ENCODE data around the gene DOCK7.
"Not testable (repeated sequence)": the region's sequence is repeated elsewhere in the genome, so short reads cannot be mapped to it uniquely, and the experiment has no call there.

The DOCK7 gene

DNA sequence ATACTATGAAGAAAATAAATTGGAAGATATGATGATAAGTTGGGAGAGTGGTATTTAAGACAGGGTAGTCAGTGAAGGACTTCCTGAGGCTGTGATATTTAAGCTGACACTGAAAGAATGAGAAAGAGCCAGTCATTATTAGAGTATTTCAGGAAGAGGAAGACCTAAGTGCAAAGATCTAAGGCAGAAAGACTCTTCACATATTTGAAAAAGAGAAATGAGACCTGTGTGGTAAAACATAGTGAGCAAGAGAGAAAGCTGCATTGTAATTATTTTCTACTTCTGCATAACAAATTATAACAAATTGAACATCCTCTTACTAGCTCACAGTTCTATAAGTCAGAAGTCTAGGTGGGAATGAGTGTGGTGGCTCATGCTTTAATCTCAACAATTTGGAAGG lies 34.6 kb upstream of the DOCK7 start:
- H3K9ac ChIP-seq (ENCODE audit: low read length in 2 of 2) = no peak overlapping the region
- no peaks in the 10 kb centered on the region for H3K4me1 ChIP-seq (ENCODE audit: control insufficient read depth, insufficient read depth, low read length)
- H3K27me3 ChIP-seq (ENCODE audit: control insufficient read depth in 1 of 2, insufficient read depth in 2 of 2, low read length in 2 of 2) = no peaks in the 10 kb centered on the region
- no peak overlapping the region for H3K27ac ChIP-seq (ENCODE audit: low read length)
- no peaks in the 10 kb centered on the region for H3K9me3 ChIP-seq (ENCODE audit: control insufficient read depth in 2 of 2, low read length in 2 of 2)
- H3K4me3 ChIP-seq (ENCODE audit: low read length in 2 of 2) = no peak overlapping the region
- no peaks in the 10 kb centered on the region for H3K36me3 ChIP-seq (ENCODE audit: control insufficient read depth in 2 of 2, insufficient read depth in 2 of 2, low read length in 2 of 2)

DNA sequence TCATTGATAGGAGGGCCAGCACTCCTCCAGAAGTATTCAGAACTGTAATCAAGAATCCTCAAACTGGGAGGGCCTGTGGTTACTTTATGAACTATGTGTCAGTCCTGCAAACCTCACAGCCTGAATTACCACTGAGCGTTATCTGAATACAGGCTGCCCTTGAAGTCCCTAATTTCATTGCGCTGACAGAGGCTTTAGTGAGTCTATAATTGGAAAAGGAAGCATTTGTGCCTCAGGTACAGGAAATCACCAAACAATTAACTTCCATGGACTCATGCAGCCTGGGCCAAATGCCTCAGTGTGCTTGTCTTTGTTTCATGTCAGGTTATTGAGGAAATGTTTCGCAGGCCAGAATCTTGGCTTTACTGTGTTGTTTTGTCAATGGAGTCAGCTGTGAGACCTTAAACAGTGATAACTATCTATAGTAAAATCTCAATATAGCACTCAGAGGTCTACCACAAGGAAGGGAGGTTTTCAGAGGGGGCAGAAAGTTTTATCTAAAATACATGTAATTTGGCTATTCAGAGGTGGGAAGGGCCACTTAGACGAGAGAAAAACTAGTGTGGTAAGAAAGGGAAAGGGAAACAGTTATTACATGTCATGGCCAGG lies 32.9 kb upstream of the DOCK7 start:
- no peak overlapping the region for H3K27ac ChIP-seq (ENCODE audit: low read length)

DNA sequence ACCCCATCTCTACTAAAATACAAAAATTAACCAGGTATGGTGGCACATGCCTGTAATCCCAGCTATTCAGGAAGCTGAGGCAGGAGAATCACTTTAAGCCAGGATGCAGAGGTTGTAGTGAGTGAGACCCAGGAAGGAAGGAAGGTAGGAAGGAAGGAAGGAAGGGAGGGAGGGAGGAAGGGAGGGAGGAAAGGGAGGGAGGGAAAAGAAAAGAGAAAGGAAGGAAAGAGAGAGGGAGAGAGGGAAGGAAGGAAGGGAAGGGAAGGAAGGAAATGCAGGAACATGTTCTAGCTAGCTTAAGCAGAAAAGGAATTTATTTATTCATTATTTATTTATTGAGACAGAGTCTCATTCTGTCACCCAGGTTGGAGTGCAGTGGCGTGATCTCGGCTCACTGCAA lies 30.2 kb upstream of the DOCK7 start:
- H3K27me3 ChIP-seq (ENCODE audit: control insufficient read depth in 1 of 2, insufficient read depth in 2 of 2, low read length in 2 of 2); H3K4me1 ChIP-seq (ENCODE audit: control insufficient read depth, insufficient read depth, low read length); H3K9ac ChIP-seq (ENCODE audit: low read length in 2 of 2); H3K4me3 ChIP-seq (ENCODE audit: low read length in 2 of 2); H3K27ac ChIP-seq (ENCODE audit: low read length); H3K9me3 ChIP-seq (ENCODE audit: control insufficient read depth in 2 of 2, low read length in 2 of 2); H3K36me3 ChIP-seq (ENCODE audit: control insufficient read depth in 2 of 2, insufficient read depth in 2 of 2, low read length in 2 of 2): not testable (repeated sequence)

More for the DNA sequence above, 32.9 kb upstream of the DOCK7 start:
- H3K36me3 ChIP-seq (ENCODE audit: control insufficient read depth in 2 of 2, insufficient read depth in 2 of 2, low read length in 2 of 2) = no peaks in the 10 kb centered on the region
- H3K4me1 ChIP-seq (ENCODE audit: control insufficient read depth, insufficient read depth, low read length) = no peaks in the 10 kb centered on the region
- no peaks in the 10 kb centered on the region for H3K9me3 ChIP-seq (ENCODE audit: control insufficient read depth in 2 of 2, low read length in 2 of 2)
- no peak overlapping the region for H3K9ac ChIP-seq (ENCODE audit: low read length in 2 of 2)
- no peaks in the 10 kb centered on the region for H3K27me3 ChIP-seq (ENCODE audit: control insufficient read depth in 1 of 2, insufficient read depth in 2 of 2, low read length in 2 of 2)
- H3K4me3 ChIP-seq (ENCODE audit: low read length in 2 of 2) = no peak overlapping the region

DNA sequence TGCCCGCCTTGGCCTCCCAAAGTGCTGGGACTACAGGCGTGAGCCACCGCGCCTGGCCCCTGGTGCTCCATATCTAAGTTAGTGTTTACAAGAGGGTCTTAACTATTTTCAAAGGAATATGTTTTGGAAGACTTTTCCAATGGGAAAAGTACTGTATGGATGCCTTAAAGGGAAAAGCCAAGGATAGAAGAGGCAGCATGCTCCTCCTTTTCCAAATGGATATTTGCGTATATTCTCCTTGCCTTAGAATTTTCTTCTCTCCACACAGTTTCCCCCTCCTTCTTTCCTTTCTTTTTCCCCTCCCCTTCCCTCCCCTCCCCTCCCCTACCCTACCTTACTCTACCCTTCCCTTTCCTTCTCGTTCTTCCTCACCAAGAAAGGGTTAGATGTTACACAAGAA lies 29.3 kb upstream of the DOCK7 start:
- H3K27me3 ChIP-seq (ENCODE audit: control insufficient read depth in 1 of 2, insufficient read depth in 2 of 2, low read length in 2 of 2) = no peaks in the 10 kb centered on the region
- no peak overlapping the region for H3K9ac ChIP-seq (ENCODE audit: low read length in 2 of 2)
- no peaks in the 10 kb centered on the region for H3K9me3 ChIP-seq (ENCODE audit: control insufficient read depth in 2 of 2, low read length in 2 of 2)
- no peaks in the 10 kb centered on the region for H3K4me1 ChIP-seq (ENCODE audit: control insufficient read depth, insufficient read depth, low read length)
- H3K36me3 ChIP-seq (ENCODE audit: control insufficient read depth in 2 of 2, insufficient read depth in 2 of 2, low read length in 2 of 2) = no peaks in the 10 kb centered on the region
- no peak overlapping the region for H3K27ac ChIP-seq (ENCODE audit: low read length)
- H3K4me3 ChIP-seq (ENCODE audit: low read length in 2 of 2) = no peak overlapping the region

DNA sequence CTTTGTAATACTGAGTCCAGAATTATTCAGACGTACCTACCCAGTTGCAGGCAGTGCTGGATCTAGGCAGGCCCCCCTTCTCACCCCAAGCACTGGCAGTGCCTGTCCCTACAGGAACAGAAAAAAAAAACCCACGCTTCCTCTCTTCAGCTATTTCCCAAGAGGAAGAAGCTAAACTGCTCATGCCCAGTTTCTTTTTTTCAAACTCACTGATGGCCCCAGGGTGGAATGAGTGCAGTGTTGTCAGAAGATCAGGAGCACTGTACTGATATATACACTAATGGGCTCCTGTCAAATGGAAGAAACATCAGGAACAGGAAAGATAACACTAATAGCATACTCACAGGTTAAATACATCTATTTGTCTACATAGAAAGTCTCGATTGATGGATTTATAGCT lies 28.2 kb upstream of the DOCK7 start:
- no peaks in the 10 kb centered on the region for H3K9me3 ChIP-seq (ENCODE audit: control insufficient read depth in 2 of 2, low read length in 2 of 2)

DNA sequence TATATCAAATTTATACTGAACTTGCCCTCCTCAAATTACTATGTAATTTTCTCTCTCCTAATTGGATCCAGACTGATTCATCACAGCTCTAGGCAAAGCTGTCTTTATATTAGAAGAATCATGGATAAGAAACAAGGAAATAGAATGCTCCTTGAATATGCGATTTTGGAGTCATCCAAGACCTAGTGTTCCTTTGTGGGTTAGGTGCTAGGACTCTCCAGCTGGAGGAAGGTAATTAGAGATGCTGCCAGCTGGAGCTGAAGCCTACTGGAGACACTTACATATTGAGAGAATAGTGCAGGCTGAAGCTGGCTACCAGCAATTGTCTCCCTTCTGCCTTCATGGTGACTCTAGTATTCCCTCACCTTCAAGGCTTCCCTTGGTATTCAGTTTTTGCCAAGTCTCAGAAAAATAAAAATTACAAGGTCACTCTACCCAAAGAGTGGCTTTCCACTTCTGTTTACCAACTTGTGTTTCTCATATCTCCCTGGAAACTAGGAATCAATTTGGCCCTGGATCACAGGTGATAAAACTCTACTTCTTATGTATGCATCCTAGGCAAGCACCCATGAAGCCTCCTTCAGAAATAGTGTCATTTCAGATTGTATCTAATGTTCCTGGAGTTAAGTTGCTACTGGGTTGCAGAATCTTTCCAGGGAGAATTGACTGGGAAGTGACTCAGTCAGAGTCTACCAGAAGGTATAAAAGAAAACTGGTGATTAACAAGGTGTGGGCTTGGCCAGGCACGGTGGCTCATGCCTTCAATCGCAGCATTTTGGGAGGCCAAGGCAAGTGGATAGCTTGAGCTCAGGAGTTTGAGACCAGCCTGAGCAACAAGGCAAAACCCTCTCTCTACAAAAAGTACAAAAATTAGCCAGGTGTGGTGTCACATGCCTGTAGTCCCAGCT lies 24.4 kb upstream of the DOCK7 start:
- Histone ChIP-seq H3K9ac (ENCODE audit: low read length in 2 of 2) (no peak overlapping the region), H3K27me3 (ENCODE audit: control insufficient read depth in 1 of 2, insufficient read depth in 2 of 2, low read length in 2 of 2) (no peaks in the 10 kb centered on the region), H3K27ac (ENCODE audit: low read length) (no peak overlapping the region), H3K4me1 (ENCODE audit: control insufficient read depth, insufficient read depth, low read length) (no peaks in the 10 kb centered on the region), H3K36me3 (ENCODE audit: control insufficient read depth in 2 of 2, insufficient read depth in 2 of 2, low read length in 2 of 2) (no peaks in the 10 kb centered on the region), H3K9me3 (ENCODE audit: control insufficient read depth in 2 of 2, low read length in 2 of 2) (no peaks in the 10 kb centered on the region), H3K4me3 (ENCODE audit: low read length in 2 of 2) (no peak overlapping the region)

More for the DNA sequence above, 28.2 kb upstream of the DOCK7 start:
- H3K36me3 ChIP-seq (ENCODE audit: control insufficient read depth in 2 of 2, insufficient read depth in 2 of 2, low read length in 2 of 2) = no peaks in the 10 kb centered on the region
- no peak overlapping the region for H3K27ac ChIP-seq (ENCODE audit: low read length)
- no peak overlapping the region for H3K9ac ChIP-seq (ENCODE audit: low read length in 2 of 2)
- H3K27me3 ChIP-seq (ENCODE audit: control insufficient read depth in 1 of 2, insufficient read depth in 2 of 2, low read length in 2 of 2) = no peaks in the 10 kb centered on the region
- H3K4me3 ChIP-seq (ENCODE audit: low read length in 2 of 2) = no peak overlapping the region
- no peaks in the 10 kb centered on the region for H3K4me1 ChIP-seq (ENCODE audit: control insufficient read depth, insufficient read depth, low read length)

DNA sequence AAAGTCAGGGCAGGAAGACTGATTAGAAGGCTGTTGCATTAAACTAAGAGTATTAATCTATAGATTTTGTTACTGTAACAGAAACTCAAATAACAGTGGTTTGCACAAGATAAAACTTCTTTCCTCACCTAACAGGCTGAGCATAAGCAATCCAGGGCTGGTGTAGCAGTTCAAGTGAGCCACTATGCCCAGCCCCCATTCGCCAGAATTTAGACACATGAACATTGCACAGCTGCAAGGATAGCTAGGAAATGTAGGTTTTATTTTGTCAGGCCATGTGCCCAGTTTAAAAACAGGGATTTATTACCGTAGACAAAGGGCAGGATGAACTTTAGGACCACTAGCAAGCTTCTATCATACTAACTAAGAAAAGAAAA lies 19.5 kb upstream of the DOCK7 start:
- Histone ChIP-seq H3K9me3 (ENCODE audit: control insufficient read depth in 2 of 2, low read length in 2 of 2) (peaks cover 0 to 4% of the 10 kb centered on the region in 2 donors), H3K27me3 (ENCODE audit: control insufficient read depth in 1 of 2, insufficient read depth in 2 of 2, low read length in 2 of 2) (no peaks in the 10 kb centered on the region), H3K27ac (ENCODE audit: low read length) (no peak overlapping the region), H3K4me1 (ENCODE audit: control insufficient read depth, insufficient read depth, low read length) (no peaks in the 10 kb centered on the region), H3K4me3 (ENCODE audit: low read length in 2 of 2) (no peak overlapping the region), H3K9ac (ENCODE audit: low read length in 2 of 2) (no peak overlapping the region), H3K36me3 (ENCODE audit: control insufficient read depth in 2 of 2, insufficient read depth in 2 of 2, low read length in 2 of 2) (no peaks in the 10 kb centered on the region)

DNA sequence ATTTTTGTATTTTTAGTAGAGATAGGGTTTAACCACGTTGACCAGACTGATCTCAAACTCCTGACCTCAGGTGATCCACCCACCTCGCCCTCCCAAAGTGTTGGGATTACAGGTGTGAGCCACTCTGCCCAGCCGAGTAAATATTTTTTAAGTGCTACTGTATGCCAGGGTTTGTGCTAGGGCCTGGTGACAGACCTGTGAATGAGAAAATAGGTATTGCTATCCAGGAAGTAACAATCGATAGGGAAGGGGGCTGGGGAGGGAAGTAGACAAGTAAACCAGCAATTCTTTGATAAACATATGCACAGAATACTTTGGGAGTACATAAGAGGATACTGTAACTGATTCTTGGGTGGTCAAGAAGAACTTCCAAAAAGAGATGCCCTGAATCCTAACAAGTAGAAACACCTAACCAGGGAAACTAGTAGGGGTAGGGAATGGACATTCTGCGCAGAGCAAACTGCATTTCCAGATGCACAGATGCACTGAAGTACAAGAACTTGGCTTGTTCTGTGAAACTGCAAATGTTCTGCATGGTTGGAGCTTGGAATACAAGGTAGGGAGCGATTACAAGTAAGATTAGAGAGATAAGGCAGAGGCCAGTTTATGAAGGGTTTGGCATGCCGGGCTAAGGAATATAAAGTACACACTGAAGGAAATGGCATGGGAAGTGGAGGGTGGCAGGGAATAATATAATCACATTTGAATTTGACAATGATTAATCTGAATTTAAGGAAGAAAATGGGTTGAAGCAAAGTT lies 19.0 kb upstream of the DOCK7 start:
- Histone ChIP-seq H3K36me3 (ENCODE audit: control insufficient read depth in 2 of 2, insufficient read depth in 2 of 2, low read length in 2 of 2) (no peaks in the 10 kb centered on the region), H3K27me3 (ENCODE audit: control insufficient read depth in 1 of 2, insufficient read depth in 2 of 2, low read length in 2 of 2) (no peaks in the 10 kb centered on the region), H3K9ac (ENCODE audit: low read length in 2 of 2) (no peak overlapping the region), H3K4me3 (ENCODE audit: low read length in 2 of 2) (no peak overlapping the region), H3K27ac (ENCODE audit: low read length) (no peak overlapping the region), H3K9me3 (ENCODE audit: control insufficient read depth in 2 of 2, low read length in 2 of 2) (peaks cover 0 to 4% of the 10 kb centered on the region in 2 donors), H3K4me1 (ENCODE audit: control insufficient read depth, insufficient read depth, low read length) (no peaks in the 10 kb centered on the region)

DNA sequence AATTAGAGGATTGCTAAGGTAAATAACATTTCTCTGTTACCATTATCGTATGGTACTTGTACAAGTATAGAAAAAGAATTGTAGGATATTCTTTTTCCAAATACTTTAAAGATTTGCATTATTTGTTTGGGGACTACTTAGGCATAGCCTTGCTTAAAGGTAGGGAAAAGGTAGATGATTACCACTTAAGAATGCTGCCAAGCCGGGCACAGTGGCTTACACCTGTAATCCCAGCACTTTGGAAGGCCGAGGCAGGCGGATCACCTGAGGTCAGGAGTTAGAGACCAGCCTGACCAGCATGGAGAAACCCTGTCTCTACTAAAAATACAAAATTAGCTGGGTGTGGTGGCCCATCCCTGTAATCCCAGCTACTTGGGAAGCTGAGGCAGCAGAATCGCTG lies 10.0 kb upstream of the DOCK7 start:
- not testable (repeated sequence) for H3K36me3 ChIP-seq (ENCODE audit: control insufficient read depth in 2 of 2, insufficient read depth in 2 of 2, low read length in 2 of 2); H3K9me3 ChIP-seq (ENCODE audit: control insufficient read depth in 2 of 2, low read length in 2 of 2); H3K27me3 ChIP-seq (ENCODE audit: control insufficient read depth in 1 of 2, insufficient read depth in 2 of 2, low read length in 2 of 2); H3K27ac ChIP-seq (ENCODE audit: low read length); H3K9ac ChIP-seq (ENCODE audit: low read length in 2 of 2); H3K4me3 ChIP-seq (ENCODE audit: low read length in 2 of 2); H3K4me1 ChIP-seq (ENCODE audit: control insufficient read depth, insufficient read depth, low read length)

DNA sequence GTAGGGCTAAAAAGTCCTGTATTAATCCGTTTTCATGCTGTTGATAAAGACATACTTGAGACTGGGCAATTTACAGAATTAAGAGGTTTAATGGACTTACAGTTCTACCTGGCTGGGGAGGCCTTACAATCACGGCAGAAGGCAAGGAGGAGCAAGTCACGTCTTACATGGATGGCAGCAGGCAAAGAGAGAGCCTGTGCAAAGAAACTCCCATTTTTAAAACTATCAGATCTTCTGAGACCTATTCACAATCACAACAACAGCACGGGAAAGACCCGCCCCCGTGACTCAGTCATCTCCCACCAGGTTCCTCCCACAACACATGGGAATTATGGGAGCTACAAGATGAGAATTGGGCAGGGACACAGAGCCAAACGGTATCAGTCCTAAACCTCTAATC lies 6.3 kb upstream of the DOCK7 start:
- not testable (repeated sequence) for H3K27ac ChIP-seq (ENCODE audit: low read length); H3K27me3 ChIP-seq (ENCODE audit: control insufficient read depth in 1 of 2, insufficient read depth in 2 of 2, low read length in 2 of 2); H3K9ac ChIP-seq (ENCODE audit: low read length in 2 of 2); H3K9me3 ChIP-seq (ENCODE audit: control insufficient read depth in 2 of 2, low read length in 2 of 2); H3K36me3 ChIP-seq (ENCODE audit: control insufficient read depth in 2 of 2, insufficient read depth in 2 of 2, low read length in 2 of 2); H3K4me3 ChIP-seq (ENCODE audit: low read length in 2 of 2)
- peaks cover 11% of the 10 kb centered on the region for H3K4me1 ChIP-seq (ENCODE audit: control insufficient read depth, insufficient read depth, low read length)

Measured in stomach smooth muscle (tissue), 2 donors.